OCI-LY3 (cell line): ENCODE measurements around the gene ELOVL1.

Experiments used
- H2AFZ ChIP-seq: fragments of 200-600, 300-600 bp; shearing (Covaris generic); 2 replicates; pipeline ENCODE4 v1.6.0; 2014; ENCODE audit warnings: antibody characterized with exemption, low read depth, low read length
- H3K27ac ChIP-seq: fragments of 200-600, 300-600 bp; sonication (generic); 2 replicates; pipeline ENCODE4 v1.5.1; 2014; ENCODE audit warnings: mild to moderate bottlenecking, low read length, moderate library complexity, mixed read lengths
- H3K27me3 ChIP-seq: fragments of 200-600, 300-600 bp; sonication (generic); 2 replicates; pipeline ENCODE4 v1.6.1; 2014; ENCODE audit warnings: low read depth, low read length, mixed read lengths
- H3K36me3 ChIP-seq: fragments of 200-600, 300-600 bp; sonication (generic); replicated peaks from 2 replicates; pipeline ENCODE3; 2014; ENCODE audit warnings: low read depth, low read length, mixed read lengths
- H3K4me1 ChIP-seq: fragments of 300-600, 200-600 bp; sonication (generic); 2 replicates; pipeline ENCODE4 v1.6.1; 2014; ENCODE audit warnings: low read length, mixed read lengths
- H3K4me2 ChIP-seq: fragments of 200-600, 300-600 bp; sonication (generic); 2 replicates; pipeline ENCODE4 v1.6.1; 2014; ENCODE audit warnings: low read length, mixed read lengths
- H3K4me3 ChIP-seq: fragments of 300-600, 200-600 bp; sonication (generic); 2 replicates; pipeline ENCODE4 v1.5.1; 2014; ENCODE audit warnings: antibody characterized with exemption, mild to moderate bottlenecking, low read length, moderate library complexity
- H3K79me2 ChIP-seq: fragments of 300-600, 200-600 bp; shearing (Covaris generic); 2 replicates; pipeline ENCODE4 v1.6.1; 2014; ENCODE audit warnings: mild to moderate bottlenecking, low read length, mixed read lengths
- H3K9ac ChIP-seq: fragments of 300-600, 200-600 bp; shearing (Covaris generic); 2 replicates; pipeline ENCODE4 v1.6.0; 2014; ENCODE audit warnings: mild to moderate bottlenecking, low read length, moderate library complexity
- H3K9me3 ChIP-seq: fragments of 200-600, 300-600 bp; shearing (Covaris generic); 2 replicates; pipeline ENCODE4 v1.6.1; 2014; ENCODE audit warnings: low read length, mixed read lengths; ENCODE audit not compliant: insufficient read depth
- H4K20me1 ChIP-seq: fragments of 200-600, 300-600 bp; sonication (generic); 2 replicates; pipeline ENCODE4 v1.6.1; 2016; ENCODE audit warnings: low read length, mixed read lengths; ENCODE audit not compliant: insufficient read depth
- EZH2phosphoT487 ChIP-seq: fragments of 200-600 bp; shearing (Covaris generic); IDR thresholded peaks from 2 replicates; pipeline ENCODE4 v1.6.1; 2018; ENCODE audit warnings: antibody characterized with exemption, mixed run types, low read depth
- TF ChIP-seq, protein P1 (sequence below): fragments of 200-600, 300-600 bp; sonication (generic); IDR thresholded peaks from 2 replicates; pipeline ENCODE4 v1.5.1; 2014; ENCODE audit warnings: antibody characterized with exemption, low read length, low read depth

Gene ELOVL1

DNA sequence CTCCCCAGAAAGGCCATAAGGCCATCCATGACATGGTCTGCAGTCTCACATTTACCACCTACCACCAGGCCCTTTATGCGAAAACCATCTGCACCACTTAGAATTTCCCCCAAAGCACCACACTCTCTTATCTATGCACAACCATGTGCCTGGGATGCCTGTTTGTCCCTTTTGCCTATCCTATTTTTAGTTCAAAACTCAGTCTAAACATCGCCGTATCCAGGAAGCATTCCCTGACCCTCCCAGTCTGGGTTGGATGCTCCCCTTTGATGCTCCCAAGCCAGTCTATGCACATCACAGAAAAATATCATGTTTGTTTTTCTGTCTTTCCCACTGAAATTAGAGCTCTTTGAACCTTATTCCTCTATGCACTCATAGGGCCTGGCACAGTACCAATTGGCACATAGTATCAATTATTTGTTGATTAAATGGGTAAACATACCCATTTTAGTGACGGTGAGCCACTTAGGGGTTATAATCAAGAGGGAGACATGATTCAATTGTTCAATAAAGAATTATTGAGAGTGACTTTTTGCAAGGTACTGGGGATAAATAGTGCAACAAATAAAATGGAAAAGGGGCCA, 23.5 kb downstream of the ELOVL1 start:
- no peak overlapping the region for H3K4me2 ChIP-seq
- H3K9me3 ChIP-seq = no peaks in the 10 kb centered on the region
- H3K4me1 ChIP-seq = no peaks in the 10 kb centered on the region
- no peak for TF ChIP-seq EZH2phosphoT487
- TF ChIP-seq, protein P1, sequence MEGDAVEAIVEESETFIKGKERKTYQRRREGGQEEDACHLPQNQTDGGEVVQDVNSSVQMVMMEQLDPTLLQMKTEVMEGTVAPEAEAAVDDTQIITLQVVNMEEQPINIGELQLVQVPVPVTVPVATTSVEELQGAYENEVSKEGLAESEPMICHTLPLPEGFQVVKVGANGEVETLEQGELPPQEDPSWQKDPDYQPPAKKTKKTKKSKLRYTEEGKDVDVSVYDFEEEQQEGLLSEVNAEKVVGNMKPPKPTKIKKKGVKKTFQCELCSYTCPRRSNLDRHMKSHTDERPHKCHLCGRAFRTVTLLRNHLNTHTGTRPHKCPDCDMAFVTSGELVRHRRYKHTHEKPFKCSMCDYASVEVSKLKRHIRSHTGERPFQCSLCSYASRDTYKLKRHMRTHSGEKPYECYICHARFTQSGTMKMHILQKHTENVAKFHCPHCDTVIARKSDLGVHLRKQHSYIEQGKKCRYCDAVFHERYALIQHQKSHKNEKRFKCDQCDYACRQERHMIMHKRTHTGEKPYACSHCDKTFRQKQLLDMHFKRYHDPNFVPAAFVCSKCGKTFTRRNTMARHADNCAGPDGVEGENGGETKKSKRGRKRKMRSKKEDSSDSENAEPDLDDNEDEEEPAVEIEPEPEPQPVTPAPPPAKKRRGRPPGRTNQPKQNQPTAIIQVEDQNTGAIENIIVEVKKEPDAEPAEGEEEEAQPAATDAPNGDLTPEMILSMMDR = no peak
- H3K36me3 ChIP-seq = no peaks in the 10 kb centered on the region
- no peak overlapping the region for H3K27ac ChIP-seq
- no peak overlapping the region for H3K4me3 ChIP-seq
- no peak overlapping the region for H2AFZ ChIP-seq
- no peaks in the 10 kb centered on the region for H3K79me2 ChIP-seq
- H3K27me3 ChIP-seq = no peaks in the 10 kb centered on the region
- H3K9ac ChIP-seq = no peak overlapping the region
- no peaks in the 10 kb centered on the region for H4K20me1 ChIP-seq

- Histone ChIP-seq H3K27ac (no peak overlapping the region), H3K4me1 (no peaks in the 10 kb centered on the region), H3K4me3 (no peak overlapping the region), H2AFZ (no peak overlapping the region), H3K4me2 (no peak overlapping the region), H3K9me3 (no peaks in the 10 kb centered on the region), H3K79me2 (no peaks in the 10 kb centered on the region), H4K20me1 (no peaks in the 10 kb centered on the region), H3K27me3 (no peaks in the 10 kb centered on the region), H3K9ac (no peak overlapping the region), H3K36me3 (no peaks in the 10 kb centered on the region)
- no peak for TF ChIP-seq EZH2phosphoT487
- TF ChIP-seq, protein P1 = no peak
Observed at GRCh38 chr1:43340559-43340958, 27.3 kb downstream of the ELOVL1 start.

- Histone ChIP-seq H3K4me3 (no peak overlapping the region), H3K9ac (no peak overlapping the region), H3K9me3 (no peaks in the 10 kb centered on the region), H3K27me3 (no peaks in the 10 kb centered on the region), H4K20me1 (no peaks in the 10 kb centered on the region), H3K4me1 (no peaks in the 10 kb centered on the region), H3K4me2 (no peak overlapping the region), H3K79me2 (no peaks in the 10 kb centered on the region), H3K36me3 (no peaks in the 10 kb centered on the region), H2AFZ (no peak overlapping the region), H3K27ac (no peak overlapping the region)
- no peak for TF ChIP-seq EZH2phosphoT487
- TF ChIP-seq, protein P1 = no peak
Observed at GRCh38 chr1:43339584-43340232, 28.1 kb downstream of the ELOVL1 start.

GRCh38 chr1:43338001-43338400, 29.8 kb downstream of the ELOVL1 start:
- Histone ChIP-seq H3K79me2 (no peaks in the 10 kb centered on the region), H3K4me2 (no peak overlapping the region), H2AFZ (no peak overlapping the region), H3K27me3 (no peaks in the 10 kb centered on the region), H3K9ac (no peak overlapping the region), H3K4me1 (no peaks in the 10 kb centered on the region), H3K27ac (no peak overlapping the region), H3K4me3 (no peak overlapping the region), H3K9me3 (no peaks in the 10 kb centered on the region), H4K20me1 (no peaks in the 10 kb centered on the region), H3K36me3 (no peaks in the 10 kb centered on the region)
- TF ChIP-seq, protein P1 = no peak
- TF ChIP-seq EZH2phosphoT487 = no peak
